ENCODE data around the gene ARID1B.

ARID1B gene

GRCh38 chr6:157117431-157118095 lies 340.4 kb downstream of the ARID1B start:
- DNase-seq = no peak

- no peak for DNase-seq
These were observed 342.4 kb downstream of the ARID1B start for GRCh38 chr6:157119502-157120027.

- DNase-seq = no peak
These were observed 343.5 kb downstream of the ARID1B start for GRCh38 chr6:157120534-157121232.

GRCh38 chr6:157121897-157122296 lies 344.7 kb downstream of the ARID1B start:
- DNase-seq = no peak

- DNase-seq = no peak
These were observed 346.1 kb downstream of the ARID1B start for GRCh38 chr6:157123234-157123633.

GRCh38 chr6:157124485-157125254 lies 347.5 kb downstream of the ARID1B start:
- DNase-seq = no peak

- DNase-seq = no peak
These were observed 348.4 kb downstream of the ARID1B start for GRCh38 chr6:157125531-157125930.

- DNase-seq = no peak
These were observed 349.3 kb downstream of the ARID1B start for GRCh38 chr6:157126183-157127098.

- no peak for DNase-seq
These were observed 351.1 kb downstream of the ARID1B start for GRCh38 chr6:157128235-157128775.

- no peak for DNase-seq
These were observed 354.1 kb downstream of the ARID1B start for GRCh38 chr6:157131250-157131649.

GRCh38 chr6:157133856-157134255 lies 356.7 kb downstream of the ARID1B start:
- no peak for DNase-seq

GRCh38 chr6:157134402-157135047 lies 357.3 kb downstream of the ARID1B start:
- DNase-seq = no peak

- no peak for DNase-seq
These were observed 358.5 kb downstream of the ARID1B start for GRCh38 chr6:157135691-157136090.

GRCh38 chr6:157137501-157137900 lies 360.3 kb downstream of the ARID1B start:
- DNase-seq = no peak

GRCh38 chr6:157139054-157139708 lies 362.0 kb downstream of the ARID1B start:
- no peak for DNase-seq

- no peak for DNase-seq
These were observed 366.2 kb downstream of the ARID1B start for GRCh38 chr6:157143171-157143889.

GRCh38 chr6:157143890-157144798 lies 367.0 kb downstream of the ARID1B start:
- no peak for DNase-seq

GRCh38 chr6:157144859-157145568 lies 367.8 kb downstream of the ARID1B start:
- no peak for DNase-seq

All from NCI-H748 treated with DMSO at 0.1 percent for 48 hours (cell line).